GM18502 (cell line): ENCODE measurements around the gene FGF21.
"Not testable (repeated sequence)": the region's sequence is repeated elsewhere in the genome, so short reads cannot be mapped to it uniquely, and the experiment has no call there.

Experiments used
- ATAC-seq: cut with Tn5 transposase; IDR thresholded peaks from one replicate; pipeline ENCODE4 v1.9.1; 2021; ENCODE audit warnings: mild to moderate bottlenecking; ENCODE audit not compliant: unreplicated experiment, poor library complexity

FGF21 gene

GRCh38 chr19:48755084-48755641, at the start of gene FGF21:
Gene FGF21, plus strand, starts transcription at chr19:48755524. Its CDS starts 713 bp downstream, at chr19:48756237.
- ATAC-seq = no peak

- ATAC-seq = no peak
Measured at GRCh38 chr19:48708471-48708870, 46.9 kb upstream of the FGF21 start.

GRCh38 chr19:48711106-48711662, 44.1 kb upstream of the FGF21 start:
- ATAC-seq = no peak

GRCh38 chr19:48713041-48713863, 42.1 kb upstream of the FGF21 start:
- no peak for ATAC-seq

- peak; percentile 88 for ATAC-seq
Measured at GRCh38 chr19:48713864-48714755, 41.2 kb upstream of the FGF21 start.

GRCh38 chr19:48714759-48715675, 40.3 kb upstream of the FGF21 start:
- no peak for ATAC-seq

- ATAC-seq = no peak
Measured at GRCh38 chr19:48715681-48716171, 39.6 kb upstream of the FGF21 start.

- ATAC-seq = no peak
Measured at GRCh38 chr19:48716562-48717291, 38.6 kb upstream of the FGF21 start.

- not testable (repeated sequence) for ATAC-seq
Measured at GRCh38 chr19:48718106-48718505, 37.2 kb upstream of the FGF21 start.

GRCh38 chr19:48718711-48719231, 36.6 kb upstream of the FGF21 start:
- ATAC-seq = no peak

- no peak for ATAC-seq
Measured at GRCh38 chr19:48719263-48720171, 35.8 kb upstream of the FGF21 start, which contains the start of gene MAMSTR. Gene MAMSTR, minus strand, starts transcription at chr19:48719725. Its CDS starts 694 bp downstream, at chr19:48719031.

- no peak for ATAC-seq
Measured at GRCh38 chr19:48720251-48720612, 35.1 kb upstream of the FGF21 start.

- peak; percentile 72 for ATAC-seq
Measured at GRCh38 chr19:48720613-48721296, 34.6 kb upstream of the FGF21 start.

GRCh38 chr19:48722196-48722708, 33.1 kb upstream of the FGF21 start:
- no peak for ATAC-seq

GRCh38 chr19:48724796-48725753, 30.2 kb upstream of the FGF21 start:
- ATAC-seq = no peak

GRCh38 chr19:48726556-48726955, 28.8 kb upstream of the FGF21 start:
- no peak for ATAC-seq
